Stimulated activated CD8-positive, alpha-beta memory T cell treated with anti-CD3 and anti-CD28 coated beads, Interleukin-4, amount 100 ng/mL, for 4 hours (primary cell): ENCODE results near the gene LYSMD4.
"Not testable (repeated sequence)": the region's sequence is repeated elsewhere in the genome, so short reads cannot be mapped to it uniquely, and the experiment has no call there.

Experiments used
- DNase-seq, 2 donors: peaks; one replicate each; pipeline ENCODE4 v3.0.0-alpha.2; 2020; ENCODE audit warnings: low read depth in 2 of 2, low spot score in 1 of 2

Gene LYSMD4

DNA sequence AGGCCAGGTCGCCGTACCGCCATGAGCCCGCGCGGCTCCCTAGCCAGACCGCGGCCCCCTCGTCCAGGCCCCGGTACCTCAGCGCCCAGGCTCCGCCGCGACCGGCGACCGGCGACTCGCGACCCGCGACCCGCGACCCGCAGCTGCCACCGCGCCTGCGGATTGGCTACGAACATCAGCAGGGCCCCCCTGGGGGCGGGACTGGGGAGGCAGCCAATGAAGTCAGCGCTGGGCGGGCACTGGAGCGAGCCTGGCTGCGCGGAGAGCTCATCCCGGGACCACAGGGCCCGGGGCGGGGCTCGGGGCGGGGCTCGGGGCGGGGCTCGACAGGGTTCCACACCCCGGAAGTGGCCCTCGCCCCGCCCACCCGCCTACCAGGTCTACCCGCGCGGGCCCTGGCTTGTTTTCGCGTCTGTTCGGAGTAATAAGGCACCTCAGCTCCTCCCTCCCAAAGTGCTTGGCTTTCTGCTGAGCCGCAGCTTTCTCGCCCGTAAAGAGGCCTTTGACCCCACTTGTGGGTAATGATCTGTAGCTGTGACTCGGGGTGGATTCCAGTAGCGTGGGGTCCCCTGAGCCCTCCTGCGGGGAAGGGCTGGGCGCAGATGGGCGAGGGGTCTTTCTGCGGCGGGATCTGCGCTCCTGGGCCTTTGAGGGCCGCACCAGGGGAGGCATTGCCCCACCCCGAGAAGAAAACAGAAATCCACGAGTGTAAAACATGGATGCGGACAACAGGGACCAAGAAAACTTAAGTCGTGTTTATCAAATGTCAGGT lies at the start of gene LYSMD4:
LYSMD4 (minus strand) TSS at position 170 of the 772 bp plus-strand sequence. CDS start 1,438 bp downstream, outside the sequence.
- peak; percentile 98 for DNase-seq

- not testable (repeated sequence) for DNase-seq
Measured at GRCh38 chr15:99782029-99782428, 48.8 kb upstream of the LYSMD4 start.

DNA sequence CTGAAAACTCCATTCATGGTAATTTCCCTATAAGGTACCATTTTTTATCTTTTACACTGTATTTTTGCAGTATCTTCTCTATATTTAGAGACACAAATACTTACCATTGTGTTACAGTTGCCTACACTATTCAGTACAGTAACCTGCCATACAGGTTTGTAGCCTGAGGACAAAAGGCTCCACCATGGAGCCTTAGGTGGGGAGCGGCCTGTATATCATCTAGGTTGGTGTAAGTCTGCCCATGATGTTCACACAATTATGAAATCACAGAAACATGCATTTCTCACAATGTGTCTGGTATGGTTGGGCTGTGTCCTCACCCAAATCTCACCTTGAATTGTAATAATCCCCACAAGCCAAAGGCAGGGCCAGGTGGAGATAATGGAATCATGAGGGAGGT lies 43.9 kb upstream of the LYSMD4 start:
- no peak for DNase-seq

DNA sequence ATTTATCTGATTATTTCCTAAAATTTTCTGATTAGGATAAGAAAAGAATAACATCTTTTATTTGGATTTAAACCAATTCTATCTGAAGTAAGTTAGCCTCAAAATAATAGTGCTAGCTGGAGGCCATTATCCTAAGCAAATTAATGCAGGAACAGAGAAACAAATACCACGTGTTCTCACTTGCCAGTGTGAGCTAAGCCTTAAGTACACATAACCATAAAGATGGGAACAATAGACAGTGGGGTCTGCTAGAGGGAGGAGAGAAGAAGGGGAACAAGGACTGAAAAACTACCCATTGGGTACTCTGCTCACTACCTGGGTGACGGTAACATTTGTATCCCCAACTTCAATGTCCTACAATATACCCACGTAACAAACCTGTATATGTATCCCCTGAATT lies 31.3 kb upstream of the LYSMD4 start:
- no peak for DNase-seq

DNA sequence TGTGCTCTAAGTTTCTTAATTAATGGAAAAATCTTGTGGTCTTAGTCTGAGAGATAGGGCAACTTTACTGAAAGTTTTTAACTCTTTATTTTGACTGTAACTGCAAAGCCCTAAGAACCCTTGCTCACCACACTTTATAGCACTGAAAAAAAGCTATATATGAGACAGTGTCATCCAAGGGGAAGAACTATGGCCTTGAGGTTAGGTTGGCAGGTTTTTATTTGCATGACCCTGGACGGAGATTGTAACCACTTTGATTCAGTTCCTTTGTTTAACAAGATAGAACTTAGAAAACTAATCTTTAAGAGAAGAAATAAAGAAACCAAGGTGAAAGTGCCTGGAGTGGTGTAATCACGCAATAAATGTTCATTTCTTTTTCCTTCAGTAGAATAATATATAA lies 30.6 kb upstream of the LYSMD4 start:
- no peak for DNase-seq

DNA sequence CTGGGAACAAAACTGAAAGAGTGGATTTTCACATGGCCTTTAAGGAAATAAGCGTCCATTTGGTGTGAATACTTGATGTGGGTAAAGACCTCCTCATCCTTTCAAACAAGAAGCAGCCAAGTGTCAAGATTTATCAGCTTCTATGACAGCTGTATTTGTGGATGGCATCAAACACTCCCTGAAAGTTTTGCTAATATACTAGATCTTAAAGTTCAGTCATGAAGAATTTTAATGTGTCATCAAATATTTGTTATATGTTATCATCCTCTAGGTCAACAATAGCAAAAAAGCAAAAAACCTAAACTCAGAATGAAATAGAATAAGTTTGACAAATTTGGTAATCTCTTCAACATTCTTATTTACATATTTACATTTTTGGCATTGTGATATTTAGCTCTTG lies 29.1 kb upstream of the LYSMD4 start:
- DNase-seq, result no peak

DNA sequence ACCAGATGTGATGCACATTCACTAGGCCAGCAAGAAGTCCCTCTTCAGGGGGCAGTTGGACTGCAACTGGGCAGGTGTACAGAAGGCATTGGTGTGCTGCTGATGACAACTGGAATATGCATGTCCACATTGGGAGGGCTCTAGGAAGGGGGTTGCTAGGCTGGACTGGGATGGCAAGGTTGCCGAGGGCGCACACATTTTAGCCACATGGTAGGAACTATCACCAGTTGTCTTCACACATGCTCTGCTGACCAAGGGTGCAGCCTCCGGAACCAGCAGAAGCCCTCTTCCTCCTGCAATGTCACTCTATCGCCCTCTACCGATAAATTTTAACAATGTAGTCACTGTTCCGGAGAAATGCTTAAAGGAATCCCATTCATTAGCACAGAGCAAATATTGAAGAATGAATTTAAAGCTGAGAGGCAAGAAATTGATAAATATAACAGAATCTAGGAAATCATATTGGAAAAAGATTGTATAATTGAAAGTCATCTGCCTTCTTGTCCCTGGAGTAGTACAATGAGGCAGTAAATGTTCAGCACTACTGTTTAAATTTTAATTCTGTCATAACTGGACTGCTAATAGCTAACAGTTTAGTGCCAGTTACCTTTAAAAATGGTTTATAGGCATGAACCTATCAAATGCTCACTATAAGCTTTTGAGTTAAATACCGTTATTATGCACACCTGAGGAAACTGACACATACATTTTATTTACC lies 22.6 kb upstream of the LYSMD4 start:
- no peak for DNase-seq

GRCh38 chr15:99753066-99753465 lies 19.8 kb upstream of the LYSMD4 start:
- DNase-seq, result no peak

DNA sequence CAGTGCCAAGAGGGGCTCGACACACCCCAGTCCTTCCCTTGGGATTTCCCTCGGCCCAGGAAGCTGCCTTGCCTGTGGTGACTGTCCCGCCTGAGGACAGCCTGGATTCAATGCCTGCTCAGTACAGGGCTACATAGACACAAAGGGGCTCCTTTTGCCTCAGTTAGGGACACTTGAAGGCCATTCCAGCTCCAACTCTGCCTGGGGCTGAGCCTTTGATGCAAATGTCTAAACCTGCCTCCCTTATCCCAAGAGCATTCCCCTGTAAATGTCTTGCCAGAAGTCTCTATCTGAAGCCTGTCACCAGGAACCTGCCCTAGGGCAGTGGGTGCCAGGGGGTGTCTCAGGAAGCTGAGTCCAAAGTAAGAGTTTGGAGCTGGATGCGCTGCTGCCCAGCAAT lies 19.3 kb upstream of the LYSMD4 start:
- no peak for DNase-seq

DNA sequence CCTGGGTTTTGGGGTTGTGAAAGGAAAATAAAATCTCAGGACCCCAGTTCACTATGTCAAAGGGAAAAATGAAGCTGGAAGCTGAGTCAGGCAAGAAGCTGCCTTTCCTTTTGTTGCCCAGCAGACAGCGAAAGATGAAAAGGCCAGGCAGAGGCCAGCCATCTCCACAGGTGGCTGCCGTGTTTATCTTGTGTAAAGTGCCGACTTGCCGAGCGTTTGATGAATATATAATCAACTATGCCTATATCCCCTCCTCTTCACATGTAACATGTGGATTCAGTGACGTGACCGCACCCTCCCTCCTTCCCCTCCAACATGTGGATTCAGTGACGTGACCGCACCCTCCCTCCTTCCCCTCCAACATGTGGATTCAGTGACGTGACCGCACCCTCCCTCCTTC lies 17.1 kb upstream of the LYSMD4 start:
- DNase-seq, result not testable (repeated sequence)

GRCh38 chr15:99749386-99749785 lies 16.1 kb upstream of the LYSMD4 start:
- DNase-seq, result no peak

- no peak for DNase-seq
Measured at GRCh38 chr15:99745370-99746086, 12.3 kb upstream of the LYSMD4 start.

DNA sequence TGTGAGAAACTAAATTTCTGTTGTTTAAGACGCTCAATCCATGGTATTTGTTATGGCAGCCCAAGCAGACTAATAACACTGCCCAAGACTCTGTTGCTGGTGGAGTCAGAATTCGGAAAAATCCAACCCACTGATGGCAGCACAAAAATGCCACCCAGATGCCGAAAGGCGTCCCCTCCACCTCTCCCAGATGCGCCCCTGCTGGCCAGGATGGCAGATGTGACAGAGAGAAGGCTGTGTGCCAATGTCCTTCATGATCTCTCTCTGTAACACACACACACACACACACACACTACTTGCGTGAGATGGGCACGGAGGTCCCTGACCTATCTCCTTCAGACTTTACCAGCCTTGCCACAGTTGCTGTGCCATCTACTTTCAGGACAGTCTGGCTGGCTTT lies 10.9 kb upstream of the LYSMD4 start:
- DNase-seq, result no peak

- no peak for DNase-seq
Measured at GRCh38 chr15:99741835-99742234, 8.6 kb upstream of the LYSMD4 start.

DNA sequence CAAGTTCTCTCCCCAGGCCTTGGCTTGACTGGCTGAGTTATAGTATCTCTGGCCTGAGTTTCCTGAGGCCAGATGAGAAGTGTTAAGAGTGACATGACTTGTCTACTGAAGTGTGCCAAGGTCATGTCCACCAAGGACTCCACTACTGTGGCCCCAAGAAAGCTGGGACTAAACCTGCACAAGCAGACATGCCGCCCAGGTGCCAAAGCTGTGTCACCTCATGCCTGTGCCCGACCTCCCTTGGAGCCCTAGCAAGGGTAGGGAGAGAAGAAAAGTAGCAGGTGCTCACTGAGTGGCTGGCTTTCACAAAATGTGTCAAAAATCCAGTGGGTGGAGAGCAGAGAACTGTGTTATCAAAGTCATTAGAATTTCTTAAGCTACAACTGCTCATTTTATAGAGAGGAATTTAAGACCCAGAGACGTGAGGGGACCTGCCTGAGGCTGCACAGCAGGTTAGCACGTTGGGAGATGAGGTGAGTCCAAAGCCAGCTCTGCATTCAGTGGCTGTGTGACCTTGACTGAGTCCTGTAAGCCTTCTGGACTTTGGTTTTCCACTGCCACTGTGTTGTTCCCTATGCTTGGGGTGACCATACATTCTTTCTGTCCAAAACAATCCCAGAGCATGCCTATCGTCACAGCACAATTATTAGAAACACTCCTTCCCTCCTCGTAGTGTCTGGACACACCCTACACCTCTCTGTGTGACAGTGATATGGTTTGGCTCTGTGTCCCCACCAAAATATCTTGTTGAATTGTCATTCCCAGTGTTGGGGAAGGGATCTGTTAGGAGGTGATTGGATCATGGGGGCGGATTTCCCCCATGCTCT lies 5.0 kb upstream of the LYSMD4 start:
- DNase-seq, result no peak

DNA sequence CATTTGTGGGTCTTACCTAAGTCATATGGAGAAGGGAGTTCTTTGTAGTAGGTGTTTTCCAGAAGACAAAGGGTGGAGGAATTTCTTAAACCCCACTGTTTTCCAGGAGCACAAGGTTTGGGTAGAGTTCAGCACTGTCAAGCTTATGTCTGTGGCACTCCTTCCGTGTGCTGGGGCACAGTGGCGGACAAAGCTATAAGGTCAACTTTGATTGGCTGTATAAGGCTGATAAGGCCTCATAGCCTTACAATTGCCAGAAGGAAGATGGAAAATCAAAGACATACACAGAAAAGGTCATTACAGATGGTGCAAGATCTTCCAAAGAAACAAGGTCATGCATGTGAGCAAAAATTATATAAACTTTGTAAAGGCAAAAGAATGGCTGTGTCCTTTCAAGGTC lies 3.5 kb upstream of the LYSMD4 start:
- no peak for DNase-seq

- DNase-seq, result no peak
Measured at GRCh38 chr15:99735868-99736267, 2.6 kb upstream of the LYSMD4 start.

GRCh38 chr15:99734575-99734974 lies 1.3 kb upstream of the LYSMD4 start:
- DNase-seq, result no peak

GRCh38 chr15:99734040-99734291 lies 729 bp upstream of the LYSMD4 start:
- DNase-seq, result not testable (repeated sequence)

- DNase-seq, result no peak
Measured at GRCh38 chr15:99732751-99733267, 428 bp downstream of the LYSMD4 start.

DNA sequence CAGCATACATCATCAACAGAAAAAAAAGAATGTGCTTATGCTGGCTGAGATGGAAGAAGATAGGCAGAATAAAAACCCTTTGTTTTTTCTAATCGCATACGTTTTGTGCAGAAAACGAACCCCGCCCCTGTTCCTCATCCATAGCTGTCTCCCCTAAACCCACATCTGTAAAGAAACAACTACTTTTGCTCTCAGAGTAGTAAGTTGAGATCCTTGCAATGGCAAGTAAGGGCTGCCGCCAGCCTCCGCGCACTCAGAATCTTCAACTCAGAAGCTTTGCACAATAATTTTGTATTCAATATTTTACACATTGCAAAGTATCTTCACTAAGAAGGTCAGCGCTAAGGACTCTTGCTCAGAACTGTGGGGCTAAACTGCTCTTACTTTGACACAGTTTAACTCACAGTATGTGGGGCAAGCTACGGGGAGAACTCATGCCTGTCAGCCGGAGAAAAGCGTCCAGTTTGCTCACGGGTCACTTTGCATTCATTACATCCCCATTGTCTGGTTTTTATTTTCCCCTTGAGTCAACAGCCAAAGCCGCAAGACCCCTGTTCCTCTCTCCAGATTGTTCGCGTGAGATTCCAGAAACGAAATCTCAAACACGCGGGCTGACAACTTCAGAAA lies 1.0 kb downstream of the LYSMD4 start:
- no peak for DNase-seq
